ENCODE results near the gene CYB561D1.

DNA sequence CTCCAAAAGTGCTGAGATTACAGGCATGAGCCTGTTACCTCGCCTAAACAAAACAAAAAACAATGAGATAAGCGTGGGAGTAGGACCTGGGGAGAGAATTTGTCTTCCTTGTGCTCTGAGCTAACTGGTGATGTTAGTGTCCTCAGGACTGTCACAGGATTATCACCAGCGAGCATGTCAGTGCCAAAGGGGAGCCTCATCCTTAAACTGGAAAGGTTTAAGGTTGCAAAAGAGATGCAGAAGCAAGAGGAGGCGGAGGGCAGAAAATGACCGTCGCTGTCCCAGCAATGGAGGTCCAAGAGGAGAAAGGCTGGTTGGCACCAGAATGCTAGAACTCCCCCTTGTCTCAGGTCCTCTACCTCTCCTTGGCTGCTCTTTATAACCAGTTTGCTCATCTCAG lies 23.6 kb upstream of the CYB561D1 start:
- TF ChIP-seq, protein P1, sequence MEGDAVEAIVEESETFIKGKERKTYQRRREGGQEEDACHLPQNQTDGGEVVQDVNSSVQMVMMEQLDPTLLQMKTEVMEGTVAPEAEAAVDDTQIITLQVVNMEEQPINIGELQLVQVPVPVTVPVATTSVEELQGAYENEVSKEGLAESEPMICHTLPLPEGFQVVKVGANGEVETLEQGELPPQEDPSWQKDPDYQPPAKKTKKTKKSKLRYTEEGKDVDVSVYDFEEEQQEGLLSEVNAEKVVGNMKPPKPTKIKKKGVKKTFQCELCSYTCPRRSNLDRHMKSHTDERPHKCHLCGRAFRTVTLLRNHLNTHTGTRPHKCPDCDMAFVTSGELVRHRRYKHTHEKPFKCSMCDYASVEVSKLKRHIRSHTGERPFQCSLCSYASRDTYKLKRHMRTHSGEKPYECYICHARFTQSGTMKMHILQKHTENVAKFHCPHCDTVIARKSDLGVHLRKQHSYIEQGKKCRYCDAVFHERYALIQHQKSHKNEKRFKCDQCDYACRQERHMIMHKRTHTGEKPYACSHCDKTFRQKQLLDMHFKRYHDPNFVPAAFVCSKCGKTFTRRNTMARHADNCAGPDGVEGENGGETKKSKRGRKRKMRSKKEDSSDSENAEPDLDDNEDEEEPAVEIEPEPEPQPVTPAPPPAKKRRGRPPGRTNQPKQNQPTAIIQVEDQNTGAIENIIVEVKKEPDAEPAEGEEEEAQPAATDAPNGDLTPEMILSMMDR (IDR thresholded peaks at IDR 0.05), result no peak
- TF ChIP-seq POLR2A (IDR thresholded peaks at IDR 0.05), result no peak
